Fibroblast of lung (primary cell): ENCODE measurements around the gene TFB2M. TPM values are rescaled to one million over a fixed set of nuclear protein-coding genes. Genes with fewer than 3 reads are reported as not detected.

ENCODE experiments used
- DNase-seq, 2 donors: peaks; one replicate each; pipeline versions ENCODE4 v3.0.0 to v3.0.0-alpha.2; 2010; ENCODE audit warnings: low read depth in 2 of 2
- H2AFZ ChIP-seq: 2 replicates; pipeline ENCODE4 v1.5.1; 2012; ENCODE audit warnings: low read length, control low read depth, inconsistent platforms
- H3K27ac ChIP-seq: 2 replicates; pipeline ENCODE4 v1.5.1; 2011; ENCODE audit warnings: low read length, control low read depth; ENCODE audit not compliant: insufficient read depth
- H3K27me3 ChIP-seq: 2 replicates; pipeline ENCODE4 v1.5.1; 2011; ENCODE audit warnings: mild to moderate bottlenecking, low read length; ENCODE audit not compliant: control insufficient read depth, insufficient read depth
- H3K36me3 ChIP-seq: 2 replicates; pipeline ENCODE4 v1.5.1; 2011; ENCODE audit warnings: low read length; ENCODE audit not compliant: control insufficient read depth, insufficient read depth
- H3K4me1 ChIP-seq: 2 replicates; pipeline ENCODE4 v1.5.1; 2011; ENCODE audit warnings: low read length; ENCODE audit not compliant: control insufficient read depth, insufficient read depth; ENCODE audit errors: extremely low read depth
- H3K4me2 ChIP-seq: 2 replicates; pipeline ENCODE4 v1.5.1; 2011; ENCODE audit warnings: low read length, control low read depth; ENCODE audit not compliant: insufficient read depth; ENCODE audit errors: extremely low read depth
- H3K4me3 ChIP-seq, 4 experiments: fragments of 200-600 bp in 1 of 4; sonication (generic) in 1 of 4; replicated peaks in 1 of 4; 2 replicates each; pipeline ENCODE4 v1.5.1; 2011 to 2016; ENCODE audit warnings: low read length in 4 of 4, low read depth in 3 of 4, mild to moderate bottlenecking in 3 of 4, control low read depth in 2 of 4, inconsistent platforms in 1 of 4, mixed read lengths in 1 of 4; ENCODE audit not compliant: insufficient read depth in 1 of 4; ENCODE audit errors: control extremely low read depth in 1 of 4
- H3K79me2 ChIP-seq: 2 replicates; pipeline ENCODE4 v1.5.1; 2012; ENCODE audit warnings: mild to moderate bottlenecking, low read length, inconsistent platforms; ENCODE audit not compliant: control insufficient read depth, insufficient read depth
- H3K9ac ChIP-seq: 2 replicates; pipeline ENCODE4 v1.5.1; 2011; ENCODE audit warnings: mild to moderate bottlenecking, low read length, control low read depth; ENCODE audit not compliant: insufficient read depth
- H3K9me3 ChIP-seq: 2 replicates; pipeline ENCODE4 v1.5.1; 2012; ENCODE audit warnings: low read depth, low read length; ENCODE audit not compliant: control insufficient read depth, insufficient read depth
- H4K20me1 ChIP-seq: 2 replicates; pipeline ENCODE4 v1.5.1; 2011; ENCODE audit warnings: low read length; ENCODE audit not compliant: control insufficient read depth, insufficient read depth; ENCODE audit errors: extremely low read depth
- CTCF ChIP-seq, 2 donors: IDR thresholded peaks in 1 of 2; conservative IDR thresholded peaks in 1 of 2; 1 replicate in 1 of 2; 2 replicates in 1 of 2; pipeline ENCODE4 v1.5.1; 2011 to 2012; ENCODE audit warnings: low read length in 2 of 2, control low read depth in 1 of 2, inconsistent platforms in 1 of 2, low read depth in 1 of 2, mild to moderate bottlenecking in 1 of 2
- EZH2 ChIP-seq: IDR thresholded peaks from 2 replicates; pipeline ENCODE4 v1.5.1; 2012; ENCODE audit warnings: low read length, control low read depth, mild to moderate bottlenecking; ENCODE audit errors: missing control alignments
- polyA plus RNA-seq, 2 donors: library from polyadenylated mRNA; depleted of rRNA in 1 of 2; stranded (reverse) in 1 of 2; unstranded in 1 of 2; fragments of >200 nt; gene quantifications; 2 replicates each; pipeline ENCODE4 v1.2.1, GENCODE V29; 2011 to 2012; ENCODE audit warnings: missing spikeins in 1 of 2
- total RNA-seq: library from RNA; depleted of rRNA; stranded (reverse); fragments of >200 nt; gene quantifications from 2 replicates; pipeline ENCODE4 v1.2.1, GENCODE V29; 2014

TFB2M gene
- total and polyA plus RNA-seq, 2 donors (not counting 1 experiment from before 2014, with no cell fraction given), result 15.9 to 20.1 TPM

GRCh38 chr1:246530482-246530881, 35.6 kb downstream of the TFB2M start:
- Histone ChIP-seq H3K27me3 (peaks cover 5% of the 10 kb centered on the region), H3K9me3 (no peaks in the 10 kb centered on the region), H3K36me3 (no peaks in the 10 kb centered on the region), H3K9ac (no peak overlapping the region), H3K27ac (no peak overlapping the region), H3K4me1 (no peaks in the 10 kb centered on the region), H3K4me2 (no peak overlapping the region), H3K4me3 (no peak overlapping the region), H3K79me2 (no peaks in the 10 kb centered on the region), H4K20me1 (no peaks in the 10 kb centered on the region), H2AFZ (no peak overlapping the region)
- DNase-seq, result no peak
- TF ChIP-seq CTCF (conservative IDR thresholded peaks at IDR 0.05 in 1 of 2, IDR thresholded peaks at IDR 0.05 in 1 of 2; ENCODE audit: low read depth in 1 of 2, low read length in 2 of 2) (no peak), EZH2 (no peak)

DNA sequence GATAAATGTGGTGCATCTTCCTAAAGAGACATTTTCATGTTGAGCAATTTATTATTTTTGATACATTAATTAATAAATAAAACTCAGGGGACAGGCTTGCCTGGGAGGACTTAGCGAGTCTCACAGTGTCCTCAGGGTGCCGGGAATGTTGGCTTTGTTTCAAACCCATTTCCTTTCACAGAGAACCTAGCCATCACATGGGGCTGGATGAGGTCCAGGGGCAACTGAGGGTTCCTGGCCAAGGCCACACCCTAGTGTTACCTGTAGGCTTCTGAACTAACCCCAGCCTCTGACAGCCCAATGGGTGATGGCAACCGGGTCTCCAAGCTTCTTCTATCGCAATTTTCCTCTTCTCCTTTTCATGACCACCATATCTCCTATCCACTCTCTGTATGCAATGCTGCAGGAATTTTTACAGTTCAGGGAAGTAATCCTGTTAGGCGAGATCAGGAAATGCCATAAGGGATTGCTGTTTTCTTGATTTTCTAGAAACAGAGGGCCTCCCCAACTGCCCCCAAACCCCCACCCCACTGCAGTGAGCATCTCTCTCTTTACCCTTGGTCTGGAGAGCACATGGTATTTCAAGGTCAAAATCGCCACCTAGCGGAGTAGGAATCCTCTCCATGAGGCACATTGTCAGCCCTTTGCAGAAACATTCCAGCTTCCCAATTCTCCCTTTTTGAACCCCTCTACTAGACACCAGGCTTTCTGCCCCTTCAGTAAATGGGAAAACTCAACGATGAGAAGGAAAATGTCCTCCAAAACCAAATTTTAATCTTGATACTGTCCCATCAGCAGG, 36.9 kb downstream of the TFB2M start:
- no peak for DNase-seq
- Histone ChIP-seq H4K20me1 (no peaks in the 10 kb centered on the region), H3K4me1 (no peaks in the 10 kb centered on the region), H3K9ac (no peak overlapping the region), H3K4me3 (no peak overlapping the region), H3K36me3 (no peaks in the 10 kb centered on the region), H3K79me2 (no peaks in the 10 kb centered on the region), H3K4me2 (no peak overlapping the region), H2AFZ (no peak overlapping the region), H3K27ac (no peak overlapping the region), H3K27me3 (peaks cover 5% of the 10 kb centered on the region), H3K9me3 (no peaks in the 10 kb centered on the region)
- TF ChIP-seq CTCF (conservative IDR thresholded peaks at IDR 0.05 in 1 of 2, IDR thresholded peaks at IDR 0.05 in 1 of 2; ENCODE audit: low read depth in 1 of 2, low read length in 2 of 2) (no peak), EZH2 (no peak)

- Histone ChIP-seq H4K20me1 (no peaks in the 10 kb centered on the region), H2AFZ (no peak overlapping the region), H3K9me3 (no peaks in the 10 kb centered on the region), H3K4me3 (no peak overlapping the region), H3K4me2 (no peak overlapping the region), H3K27ac (no peak overlapping the region), H3K79me2 (no peaks in the 10 kb centered on the region), H3K4me1 (no peaks in the 10 kb centered on the region), H3K36me3 (no peaks in the 10 kb centered on the region), H3K9ac (no peak overlapping the region), H3K27me3 (peaks cover 3% of the 10 kb centered on the region)
- DNase-seq, result no peak
- no peak for TF ChIP-seq EZH2
- no peak for TF ChIP-seq CTCF (conservative IDR thresholded peaks at IDR 0.05 in 1 of 2, IDR thresholded peaks at IDR 0.05 in 1 of 2; ENCODE audit: low read depth in 1 of 2, low read length in 2 of 2)
These were observed 38.5 kb downstream of the TFB2M start for GRCh38 chr1:246527402-246528088.
